Mucosa of descending colon (tissue), 3 donors: ENCODE results near the gene TAL2. TPM values are rescaled to one million over a fixed set of nuclear protein-coding genes. Genes with fewer than 3 reads are reported as not detected.

Source experiments
- ATAC-seq: fragments of 200-7000 bp; cut with Tn5 transposase; one replicate; pipeline ENCODE4 v1.9.1; 2020; ENCODE audit warnings: mild to moderate bottlenecking, moderate library complexity
- DNase-seq, 3 donors: peaks; one replicate each; pipeline ENCODE4 v3.0.0-alpha.2; 2020
- H3K36me3 ChIP-seq: fragments of 200-600 bp; one replicate; pipeline ENCODE4 v1.8.0; 2021; ENCODE audit warnings: low read depth, mild to moderate bottlenecking
- H3K4me1 ChIP-seq: fragments of 200-600 bp; one replicate; pipeline ENCODE4 v1.8.0; 2021; ENCODE audit warnings: low read depth, mild to moderate bottlenecking
- H3K4me3 ChIP-seq: fragments of 200-600 bp; one replicate; pipeline ENCODE4 v1.8.0; 2021; ENCODE audit warnings: mild to moderate bottlenecking
- H3K9me3 ChIP-seq: fragments of 200-600 bp; one replicate; pipeline ENCODE4 v1.8.0; 2021; ENCODE audit warnings: mild to moderate bottlenecking
- intact Hi-C, 2 donors: fragments of 100-400 bp; cut with DNase I in 1 of 2; cut with micrococcal nuclease in 1 of 2; formaldehyde crosslinking; loops; one replicate each; pipeline versions ENCODE4 v1.11.0 to v1.11.1; 2022; cut with DNase I, micrococcal nuclease
- total RNA-seq, 3 donors: library from RNA; stranded (reverse); fragmentation: NEBNext Ultra II Directional in 2 of 3; extraction: Animal tissue kit (Norgen Biotek cat#: 25700) in 2 of 3; gene quantifications; one replicate each; pipeline versions ENCODE4 v1.2.1 to v1.2.4, GENCODE V29; 2021 to 2023
- TF ChIP-seq, protein P1 (sequence below): fragments of 200-600 bp; IDR thresholded peaks from one replicate; pipeline ENCODE4 v1.8.0; 2022; ENCODE audit warnings: antibody characterized with exemption, mild to moderate bottlenecking
- donor health status: DM: no; HTN: no; CAD: no; lungs with moderate emphysema.
- donor health status: DM: no; HTN: no; CAD: no.
- donor health status: DM: no; HTN: yes; CAD: no.

The TAL2 gene
- total RNA-seq, 3 donors from 2014 or later: 0.65 TPM; not detected in 2

DNA sequence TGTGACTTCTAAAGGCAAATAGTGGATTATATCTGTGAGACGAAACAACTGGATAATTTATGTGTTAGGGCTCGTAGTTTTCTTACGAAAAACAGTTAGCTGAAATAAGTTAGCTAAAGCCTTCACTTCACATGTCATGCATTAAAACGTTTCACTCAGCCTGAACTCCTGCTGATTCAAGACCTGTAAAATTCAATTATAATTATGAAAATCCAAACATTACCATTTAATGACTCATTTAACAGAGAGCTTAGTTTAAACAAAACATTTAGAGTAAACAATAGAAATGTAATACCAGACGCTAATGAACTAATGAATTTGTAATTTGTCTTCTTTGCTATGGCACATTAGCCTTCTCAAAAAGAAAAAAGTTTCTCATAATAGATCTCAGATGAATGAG lies 1.7 kb downstream of the TAL2 start:
- ATAC-seq (no peak), DNase-seq (no peak)
- Histone ChIP-seq H3K9me3 (no peaks in the 10 kb centered on the region), H3K4me1 (no peaks in the 10 kb centered on the region), H3K4me3 (no peak overlapping the region), H3K36me3 (no peaks in the 10 kb centered on the region)
- TF ChIP-seq, protein P1, sequence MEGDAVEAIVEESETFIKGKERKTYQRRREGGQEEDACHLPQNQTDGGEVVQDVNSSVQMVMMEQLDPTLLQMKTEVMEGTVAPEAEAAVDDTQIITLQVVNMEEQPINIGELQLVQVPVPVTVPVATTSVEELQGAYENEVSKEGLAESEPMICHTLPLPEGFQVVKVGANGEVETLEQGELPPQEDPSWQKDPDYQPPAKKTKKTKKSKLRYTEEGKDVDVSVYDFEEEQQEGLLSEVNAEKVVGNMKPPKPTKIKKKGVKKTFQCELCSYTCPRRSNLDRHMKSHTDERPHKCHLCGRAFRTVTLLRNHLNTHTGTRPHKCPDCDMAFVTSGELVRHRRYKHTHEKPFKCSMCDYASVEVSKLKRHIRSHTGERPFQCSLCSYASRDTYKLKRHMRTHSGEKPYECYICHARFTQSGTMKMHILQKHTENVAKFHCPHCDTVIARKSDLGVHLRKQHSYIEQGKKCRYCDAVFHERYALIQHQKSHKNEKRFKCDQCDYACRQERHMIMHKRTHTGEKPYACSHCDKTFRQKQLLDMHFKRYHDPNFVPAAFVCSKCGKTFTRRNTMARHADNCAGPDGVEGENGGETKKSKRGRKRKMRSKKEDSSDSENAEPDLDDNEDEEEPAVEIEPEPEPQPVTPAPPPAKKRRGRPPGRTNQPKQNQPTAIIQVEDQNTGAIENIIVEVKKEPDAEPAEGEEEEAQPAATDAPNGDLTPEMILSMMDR: no peak
- intact Hi-C loops: no loop called here

GRCh38 chr9:105667867-105668266 lies 5.6 kb downstream of the TAL2 start:
- DNase-seq: no peak
- Histone ChIP-seq H3K4me3 (no peak overlapping the region), H3K36me3 (no peaks in the 10 kb centered on the region), H3K9me3 (no peaks in the 10 kb centered on the region), H3K4me1 (no peaks in the 10 kb centered on the region)
- no peak for ATAC-seq
- intact Hi-C loops: no loop called here
- TF ChIP-seq, protein P1: no peak

GRCh38 chr9:105670315-105670714 lies 8.1 kb downstream of the TAL2 start:
- Histone ChIP-seq H3K36me3 (no peaks in the 10 kb centered on the region), H3K9me3 (no peaks in the 10 kb centered on the region), H3K4me1 (no peaks in the 10 kb centered on the region), H3K4me3 (no peak overlapping the region)
- ATAC-seq: no peak
- no peak for DNase-seq
- TF ChIP-seq, protein P1: no peak
- intact Hi-C loops: no loop called here

- ATAC-seq (no peak), DNase-seq (no peak)
- TF ChIP-seq, protein P1: no peak
- Histone ChIP-seq H3K36me3 (no peaks in the 10 kb centered on the region), H3K4me1 (no peaks in the 10 kb centered on the region), H3K9me3 (no peaks in the 10 kb centered on the region), H3K4me3 (no peak overlapping the region)
- intact Hi-C loops: no loop called here
Measured at GRCh38 chr9:105670775-105671174, 8.5 kb downstream of the TAL2 start.

DNA sequence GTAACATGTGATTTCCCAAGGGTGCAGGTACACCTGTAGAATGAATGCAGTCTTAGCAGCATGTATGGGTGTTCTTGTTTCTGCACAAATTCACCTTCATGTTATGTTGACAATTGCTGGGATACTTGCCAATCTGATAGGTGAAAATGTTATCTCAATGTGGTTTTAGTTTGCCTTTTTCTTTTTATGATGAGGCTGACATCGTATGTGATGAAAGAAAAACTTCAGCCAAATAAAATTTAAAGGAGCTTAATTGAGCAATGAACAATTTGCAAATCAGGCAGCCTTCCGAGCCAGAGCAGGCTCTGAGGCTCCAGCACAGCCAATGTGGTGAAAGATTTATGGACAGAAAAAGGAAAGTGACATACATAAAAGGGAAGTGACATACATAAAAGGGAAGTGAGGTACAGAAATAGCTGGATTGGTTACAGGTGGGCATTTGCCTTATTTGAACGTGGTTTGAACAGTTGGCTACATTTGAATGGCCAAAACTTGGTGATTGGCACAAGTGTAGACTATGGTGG lies 10.5 kb downstream of the TAL2 start:
- TF ChIP-seq, protein P1: no peak
- intact Hi-C loops: no loop called here
- no peaks in the 10 kb centered on the region for H3K4me1 ChIP-seq
- ATAC-seq (peak; percentile 83), DNase-seq (peak in 1 of 3 donors; percentile 9)
- no peaks in the 10 kb centered on the region for H3K36me3 ChIP-seq
- no peak overlapping the region for H3K4me3 ChIP-seq
- H3K9me3 ChIP-seq: no peaks in the 10 kb centered on the region

DNA sequence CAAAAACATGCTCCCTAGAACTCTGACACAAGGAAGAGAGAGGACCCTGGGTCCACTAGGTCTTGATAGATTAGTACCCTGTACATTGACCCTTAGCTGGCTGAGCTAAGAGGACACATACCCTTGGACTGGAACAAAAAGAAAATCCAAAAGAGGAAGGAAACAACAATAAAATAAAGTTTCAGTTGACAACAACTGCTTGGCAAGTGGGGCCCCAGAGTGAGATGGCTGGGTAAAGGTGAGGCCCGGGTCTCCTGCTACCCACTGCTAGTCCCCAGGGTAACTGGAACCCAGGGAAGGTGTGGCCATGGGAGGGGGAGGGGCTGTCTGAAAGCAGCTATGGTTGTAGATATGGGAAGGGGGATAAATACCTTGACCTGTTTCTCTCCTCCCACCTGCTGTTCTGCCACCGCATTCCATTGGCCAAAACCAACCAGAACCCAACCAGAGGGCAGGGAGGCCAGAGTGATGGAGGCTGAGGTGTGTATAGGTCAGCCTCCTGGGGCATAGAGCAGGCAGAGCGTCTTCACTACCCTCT lies 11.7 kb downstream of the TAL2 start:
- intact Hi-C loops: no loop called here
- H3K9me3 ChIP-seq: no peaks in the 10 kb centered on the region
- no peaks in the 10 kb centered on the region for H3K4me1 ChIP-seq
- H3K4me3 ChIP-seq: no peak overlapping the region
- TF ChIP-seq, protein P1: no peak
- ATAC-seq: no peak
- no peaks in the 10 kb centered on the region for H3K36me3 ChIP-seq
- DNase-seq: no peak
